NCI-H1436 treated with DMSO at 0.1 percent for 48 hours (cell line): ENCODE measurements around the gene AKAP1.
"Not testable (repeated sequence)": the region's sequence is repeated elsewhere in the genome, so short reads cannot be mapped to it uniquely, and the experiment has no call there.

Experiments
- DNase-seq: peaks from one replicate; lab custom pipeline; 2025; lab: John Stamatoyannopoulos, UW

The AKAP1 gene

GRCh38 chr17:57077000-57077399, 8.0 kb upstream of the AKAP1 start:
- no peak for DNase-seq

- DNase-seq, result no peak
Observed at GRCh38 chr17:57078274-57078673, 6.8 kb upstream of the AKAP1 start.

GRCh38 chr17:57080718-57081117, 4.3 kb upstream of the AKAP1 start:
- DNase-seq, result no peak

GRCh38 chr17:57082441-57082840, 2.6 kb upstream of the AKAP1 start:
- no peak for DNase-seq

- no peak for DNase-seq
Observed at GRCh38 chr17:57084361-57084801, 665 bp upstream of the AKAP1 start.

- DNase-seq, result no peak
Observed at GRCh38 chr17:57085448-57086068, 512 bp downstream of the AKAP1 start.

GRCh38 chr17:57086069-57086930, 1.3 kb downstream of the AKAP1 start:
- no peak for DNase-seq

- DNase-seq, result no peak
Observed at GRCh38 chr17:57088298-57088697, 3.3 kb downstream of the AKAP1 start.

GRCh38 chr17:57089391-57089790, 4.3 kb downstream of the AKAP1 start:
- DNase-seq, result no peak

GRCh38 chr17:57090560-57091185, 5.6 kb downstream of the AKAP1 start:
- DNase-seq, result no peak

- DNase-seq, result no peak
Observed at GRCh38 chr17:57091186-57091618, 6.2 kb downstream of the AKAP1 start.

GRCh38 chr17:57092171-57092570, 7.1 kb downstream of the AKAP1 start:
- no peak for DNase-seq

GRCh38 chr17:57092779-57093178, 7.7 kb downstream of the AKAP1 start:
- no peak for DNase-seq

- no peak for DNase-seq
Observed at GRCh38 chr17:57096472-57097202, 11.6 kb downstream of the AKAP1 start.

GRCh38 chr17:57097832-57098421, 12.9 kb downstream of the AKAP1 start:
- no peak for DNase-seq

- no peak for DNase-seq
Observed at GRCh38 chr17:57099165-57099564, 14.1 kb downstream of the AKAP1 start.

GRCh38 chr17:57102122-57102521, 17.1 kb downstream of the AKAP1 start:
- DNase-seq, result no peak

- DNase-seq, result not testable (repeated sequence)
Observed at GRCh38 chr17:57102660-57103059, 17.6 kb downstream of the AKAP1 start.

GRCh38 chr17:57104461-57105175, 19.6 kb downstream of the AKAP1 start:
- DNase-seq, result no peak

GRCh38 chr17:57105591-57105990, 20.5 kb downstream of the AKAP1 start:
- DNase-seq, result no peak
